NCI-H2107 treated with DMSO at 0.1 percent for 48 hours (cell line): Measurements from ENCODE around the gene ACIN1.

Source experiments
- DNase-seq: peaks from one replicate; lab custom pipeline; 2025; ENCODE audit not compliant: unreplicated experiment; lab: John Stamatoyannopoulos, UW

Gene ACIN1

GRCh38 chr14:23058654-23059504, 36.1 kb downstream of the ACIN1 start:
- DNase-seq, result no peak

GRCh38 chr14:23057757-23058653, 36.9 kb downstream of the ACIN1 start:
- no peak for DNase-seq

- DNase-seq, result no peak
Measured at GRCh38 chr14:23056956-23057756, 37.8 kb downstream of the ACIN1 start, which contains the start of gene CDH24. Gene CDH24, minus strand, starts transcription at chr14:23057520. Its CDS starts 1,787 bp downstream, at chr14:23055733.

- no peak for DNase-seq
Measured at GRCh38 chr14:23056145-23056955, 38.6 kb downstream of the ACIN1 start.

GRCh38 chr14:23055621-23056144, 39.3 kb downstream of the ACIN1 start:
- no peak for DNase-seq

GRCh38 chr14:23055147-23055550, 39.8 kb downstream of the ACIN1 start:
- no peak for DNase-seq

- no peak for DNase-seq
Measured at GRCh38 chr14:23054000-23054811, 40.7 kb downstream of the ACIN1 start.

GRCh38 chr14:23053426-23053825, 41.5 kb downstream of the ACIN1 start:
- DNase-seq, result no peak

GRCh38 chr14:23052671-23053070, 42.3 kb downstream of the ACIN1 start:
- DNase-seq, result no peak

- DNase-seq, result no peak
Measured at GRCh38 chr14:23052182-23052623, 42.7 kb downstream of the ACIN1 start.

GRCh38 chr14:23051141-23052057, 43.5 kb downstream of the ACIN1 start:
- no peak for DNase-seq

- DNase-seq, result no peak
Measured at GRCh38 chr14:23049011-23049410, 45.9 kb downstream of the ACIN1 start.

- no peak for DNase-seq
Measured at GRCh38 chr14:23047751-23048693, 46.9 kb downstream of the ACIN1 start.

GRCh38 chr14:23047034-23047634, 47.8 kb downstream of the ACIN1 start:
- no peak for DNase-seq

- no peak for DNase-seq
Measured at GRCh38 chr14:23045419-23046357, 49.2 kb downstream of the ACIN1 start.
